Stimulated activated naive CD8-positive, alpha-beta T cell treated with anti-CD3 and anti-CD28 coated beads, Interleukin-15, amount 100 ng/mL, for 72 hours (primary cell): ENCODE measurements around the gene NINL.
A peak's percentile ranks its signal among the peaks of the same experiment; 100 is the strongest.

Experiments used
- ATAC-seq: fragments of 150-1000 bp; cut with Tn5 transposase; 2 replicates; pipeline ENCODE4 v1.10.0; 2021; ENCODE audit warnings: mild to moderate bottlenecking, moderate library complexity
- DNase-seq, 2 donors: peaks; one replicate each; pipeline ENCODE4 v3.0.0; 2021 to 2022
- H3K27ac Mint-ChIP-seq, 2 donors: one replicate each; pipeline ENCODE4 v1.8.0; 2022; ENCODE audit warnings: mild to moderate bottlenecking in 2 of 2, mixed read lengths in 2 of 2, moderate library complexity in 2 of 2
- H3K27me3 Mint-ChIP-seq: one replicate; pipeline ENCODE4 v1.8.0; 2022; ENCODE audit warnings: mixed read lengths
- H3K4me1 Mint-ChIP-seq: one replicate; pipeline ENCODE4 v1.8.0; 2022; ENCODE audit warnings: mild to moderate bottlenecking, mixed read lengths
- H3K4me3 Mint-ChIP-seq, 2 donors: one replicate each; pipeline ENCODE4 v1.8.0; 2022; ENCODE audit warnings: mild to moderate bottlenecking in 2 of 2, mixed read lengths in 2 of 2, moderate library complexity in 1 of 2
- H3K9me3 Mint-ChIP-seq, 2 donors: one replicate each; pipeline ENCODE4 v1.8.0; 2022; ENCODE audit warnings: mixed read lengths in 2 of 2

NINL gene

GRCh38 chr20:25534845-25535244, 50.5 kb downstream of the NINL start:
- Mint-ChIP-seq H3K4me1 (no peaks in the 10 kb centered on the region), H3K27me3 (no peaks in the 10 kb centered on the region), H3K27ac (peak overlapping the region in 1 of 2 donors; percentile 16), H3K9me3 (peaks cover 7 to 9% of the 10 kb centered on the region in 2 donors), H3K4me3 (no peak overlapping the region)
- ATAC-seq = no peak
- no peak for DNase-seq

- Mint-ChIP-seq H3K27me3 (no peaks in the 10 kb centered on the region), H3K4me1 (no peaks in the 10 kb centered on the region), H3K4me3 (no peak overlapping the region), H3K9me3 (peaks cover 7 to 9% of the 10 kb centered on the region in 2 donors), H3K27ac (no peak overlapping the region)
- ATAC-seq (peak; percentile 39), DNase-seq (no peak)
These were observed 51.2 kb downstream of the NINL start for GRCh38 chr20:25533920-25534700.

GRCh38 chr20:25532971-25533391, 52.4 kb downstream of the NINL start:
- Mint-ChIP-seq H3K27ac (no peak overlapping the region), H3K4me1 (no peaks in the 10 kb centered on the region)

GRCh38 chr20:25532015-25532751, 53.1 kb downstream of the NINL start:
- Mint-ChIP-seq H3K4me1 (no peaks in the 10 kb centered on the region), H3K9me3 (peaks cover 7 to 9% of the 10 kb centered on the region in 2 donors), H3K27ac (no peak overlapping the region), H3K4me3 (no peak overlapping the region), H3K27me3 (no peaks in the 10 kb centered on the region)
- no peak for DNase-seq
- ATAC-seq = no peak

More at GRCh38 chr20:25532971-25533391, 52.4 kb downstream of the NINL start:
- Mint-ChIP-seq H3K27me3 (no peaks in the 10 kb centered on the region), H3K4me3 (no peak overlapping the region), H3K9me3 (peaks cover 7 to 9% of the 10 kb centered on the region in 2 donors)
- ATAC-seq (no peak), DNase-seq (no peak)

GRCh38 chr20:25529295-25529951, 55.9 kb downstream of the NINL start:
- DNase-seq (no peak), ATAC-seq (no peak)
- no peaks in the 10 kb centered on the region for H3K4me1 Mint-ChIP-seq
- peak overlapping the region in 1 of 2 donors; percentile 74 for H3K27ac Mint-ChIP-seq
- peaks cover 7 to 9% of the 10 kb centered on the region in 2 donors for H3K9me3 Mint-ChIP-seq
- H3K4me3 Mint-ChIP-seq = no peak overlapping the region
- no peaks in the 10 kb centered on the region for H3K27me3 Mint-ChIP-seq

GRCh38 chr20:25527949-25528348, 57.4 kb downstream of the NINL start:
- DNase-seq = no peak
- Mint-ChIP-seq H3K27ac (no peak overlapping the region), H3K9me3 (peaks cover 7 to 9% of the 10 kb centered on the region in 2 donors), H3K27me3 (no peaks in the 10 kb centered on the region), H3K4me1 (no peaks in the 10 kb centered on the region), H3K4me3 (no peak overlapping the region)
- ATAC-seq = no peak

- ATAC-seq (no peak), DNase-seq (no peak)
- H3K4me3 Mint-ChIP-seq = no peak overlapping the region
- H3K9me3 Mint-ChIP-seq = peaks cover 7 to 9% of the 10 kb centered on the region in 2 donors
- no peaks in the 10 kb centered on the region for H3K4me1 Mint-ChIP-seq
- no peaks in the 10 kb centered on the region for H3K27me3 Mint-ChIP-seq
- no peak overlapping the region for H3K27ac Mint-ChIP-seq
These were observed 58.9 kb downstream of the NINL start for GRCh38 chr20:25526446-25526845.

- Mint-ChIP-seq H3K27ac (no peak overlapping the region), H3K4me1 (no peaks in the 10 kb centered on the region), H3K9me3 (peaks cover 6 to 7% of the 10 kb centered on the region in 2 donors), H3K4me3 (no peak overlapping the region), H3K27me3 (no peaks in the 10 kb centered on the region)
- ATAC-seq (no peak), DNase-seq (no peak)
These were observed 59.5 kb downstream of the NINL start for GRCh38 chr20:25525867-25526266.

- H3K27ac Mint-ChIP-seq = no peak overlapping the region
- no peak overlapping the region for H3K4me3 Mint-ChIP-seq
- ATAC-seq = no peak
- H3K9me3 Mint-ChIP-seq = peaks cover 2 to 3% of the 10 kb centered on the region in 2 donors
- DNase-seq = no peak
- no peaks in the 10 kb centered on the region for H3K4me1 Mint-ChIP-seq
- H3K27me3 Mint-ChIP-seq = no peaks in the 10 kb centered on the region
These were observed 60.0 kb downstream of the NINL start for GRCh38 chr20:25525295-25525694.

- DNase-seq (no peak), ATAC-seq (no peak)
- Mint-ChIP-seq H3K27ac (no peak overlapping the region), H3K9me3 (peaks cover 0 to 10% of the 10 kb centered on the region in 2 donors), H3K4me1 (no peaks in the 10 kb centered on the region), H3K27me3 (no peaks in the 10 kb centered on the region), H3K4me3 (no peak overlapping the region)
These were observed 63.9 kb downstream of the NINL start for GRCh38 chr20:25521382-25521781.

- Mint-ChIP-seq H3K9me3 (peaks cover 33 to 52% of the 10 kb centered on the region in 2 donors), H3K27me3 (no peaks in the 10 kb centered on the region), H3K27ac (peak overlapping the region in 1 of 2 donors; percentile 91), H3K4me1 (no peaks in the 10 kb centered on the region), H3K4me3 (no peak overlapping the region)
- ATAC-seq = no peak
- no peak for DNase-seq
These were observed 68.2 kb downstream of the NINL start for GRCh38 chr20:25517124-25517523.

- DNase-seq = no peak
- no peak for ATAC-seq
- no peaks in the 10 kb centered on the region for H3K4me1 Mint-ChIP-seq
- H3K27me3 Mint-ChIP-seq = no peaks in the 10 kb centered on the region
- no peak overlapping the region for H3K4me3 Mint-ChIP-seq
- no peak overlapping the region for H3K27ac Mint-ChIP-seq
- H3K9me3 Mint-ChIP-seq = peaks cover 33 to 57% of the 10 kb centered on the region in 2 donors
These were observed 70.5 kb downstream of the NINL start for GRCh38 chr20:25514747-25515340.

- Mint-ChIP-seq H3K27ac (no peak overlapping the region), H3K9me3 (peaks cover 33 to 57% of the 10 kb centered on the region in 2 donors), H3K4me1 (no peaks in the 10 kb centered on the region), H3K4me3 (no peak overlapping the region), H3K27me3 (no peaks in the 10 kb centered on the region)
- ATAC-seq = no peak
- no peak for DNase-seq
These were observed 71.1 kb downstream of the NINL start for GRCh38 chr20:25514195-25514594.

- Mint-ChIP-seq H3K27ac (peak overlapping the region in 1 of 2 donors; percentile 75), H3K4me3 (no peak overlapping the region), H3K4me1 (no peaks in the 10 kb centered on the region)
These were observed 72.6 kb downstream of the NINL start for GRCh38 chr20:25512709-25513108.

GRCh38 chr20:25511183-25511582, 74.1 kb downstream of the NINL start:
- ATAC-seq (no peak), DNase-seq (no peak)
- Mint-ChIP-seq H3K27me3 (no peaks in the 10 kb centered on the region), H3K27ac (no peak overlapping the region), H3K4me3 (no peak overlapping the region), H3K4me1 (no peaks in the 10 kb centered on the region), H3K9me3 (peaks cover 31 to 45% of the 10 kb centered on the region in 2 donors)

More at GRCh38 chr20:25512709-25513108, 72.6 kb downstream of the NINL start:
- ATAC-seq (no peak), DNase-seq (no peak)
- peaks cover 33 to 57% of the 10 kb centered on the region in 2 donors for H3K9me3 Mint-ChIP-seq
- H3K27me3 Mint-ChIP-seq = no peaks in the 10 kb centered on the region
